Endothelial cell (in vitro differentiated cells): ENCODE data around the gene C1orf216. TPM values are rescaled to one million over a fixed set of nuclear protein-coding genes. Genes with fewer than 3 reads are reported as not detected.
"Not testable (repeated sequence)": the region's sequence is repeated elsewhere in the genome, so short reads cannot be mapped to it uniquely, and the experiment has no call there.

Experiments
- DNase-seq: peaks from one replicate; pipeline ENCODE4 v3.0.0; 2021; ENCODE audit warnings: low spot score
- H3K27ac Mint-ChIP-seq: one replicate; pipeline ENCODE4 v1.8.0; 2021; ENCODE audit warnings: mixed read lengths, inconsistent platforms; ENCODE audit not compliant: unreplicated experiment
- H3K27me3 Mint-ChIP-seq: one replicate; pipeline ENCODE4 v1.8.0; 2021; ENCODE audit warnings: mild to moderate bottlenecking, moderate library complexity, mixed read lengths, inconsistent platforms; ENCODE audit not compliant: unreplicated experiment
- H3K36me3 Mint-ChIP-seq: one replicate; pipeline ENCODE4 v1.8.0; 2021; ENCODE audit warnings: mild to moderate bottlenecking, low read depth, mixed read lengths, inconsistent platforms; ENCODE audit not compliant: unreplicated experiment
- H3K4me1 Mint-ChIP-seq: one replicate; pipeline ENCODE4 v1.8.0; 2021; ENCODE audit warnings: mild to moderate bottlenecking, mixed read lengths, inconsistent platforms; ENCODE audit not compliant: unreplicated experiment
- H3K4me3 Mint-ChIP-seq: one replicate; pipeline ENCODE4 v1.8.0; 2021; ENCODE audit warnings: mild to moderate bottlenecking, mixed read lengths, inconsistent platforms; ENCODE audit not compliant: unreplicated experiment
- H3K9me3 Mint-ChIP-seq: one replicate; pipeline ENCODE4 v1.8.0; 2021; ENCODE audit warnings: mixed read lengths, inconsistent platforms; ENCODE audit not compliant: unreplicated experiment
- total RNA-seq: library from RNA; stranded (reverse); fragmentation: NEBNext Ultra II Directional; extraction: Animal tissue kit (Norgen Biotek cat#: 25700); gene quantifications from one replicate; pipeline ENCODE4 v1.2.1, GENCODE V29; 2021; ENCODE audit not compliant: unreplicated experiment
- TF ChIP-seq, protein P1 (sequence below): fragments of 200-600 bp; sonication (generic); IDR thresholded peaks from one replicate; pipeline ENCODE4 v1.5.0; 2021; ENCODE audit warnings: antibody characterized with exemption; ENCODE audit not compliant: unreplicated experiment

C1orf216 gene
- total RNA-seq, 1 donor from 2014 or later, result 13.5 TPM

DNA sequence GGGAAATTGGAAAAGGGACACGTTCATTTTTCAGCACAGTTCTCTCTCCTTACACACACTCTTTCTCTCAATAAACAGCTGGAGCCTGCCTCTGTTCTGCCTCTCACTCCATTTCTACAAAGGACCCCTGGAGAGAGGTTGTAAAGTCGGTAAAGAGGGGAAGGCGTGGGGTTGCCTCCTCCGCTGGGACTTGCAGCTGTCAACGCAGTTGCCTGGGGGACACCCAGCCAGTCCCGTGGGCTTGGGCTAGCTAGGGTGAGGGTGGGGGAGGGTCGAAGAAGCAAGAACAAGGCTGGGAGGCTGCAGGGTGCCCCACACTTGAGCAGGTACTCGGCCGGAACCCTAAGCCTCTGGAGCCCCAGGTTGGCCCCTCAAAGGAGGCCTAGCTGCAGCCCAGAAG is 27.6 kb downstream of the C1orf216 start:
- no peaks in the 10 kb centered on the region for H3K4me1 Mint-ChIP-seq
- H3K27ac Mint-ChIP-seq, result no peak overlapping the region
- H3K4me3 Mint-ChIP-seq, result no peak overlapping the region
- H3K9me3 Mint-ChIP-seq, result no peaks in the 10 kb centered on the region
- TF ChIP-seq, protein P1, sequence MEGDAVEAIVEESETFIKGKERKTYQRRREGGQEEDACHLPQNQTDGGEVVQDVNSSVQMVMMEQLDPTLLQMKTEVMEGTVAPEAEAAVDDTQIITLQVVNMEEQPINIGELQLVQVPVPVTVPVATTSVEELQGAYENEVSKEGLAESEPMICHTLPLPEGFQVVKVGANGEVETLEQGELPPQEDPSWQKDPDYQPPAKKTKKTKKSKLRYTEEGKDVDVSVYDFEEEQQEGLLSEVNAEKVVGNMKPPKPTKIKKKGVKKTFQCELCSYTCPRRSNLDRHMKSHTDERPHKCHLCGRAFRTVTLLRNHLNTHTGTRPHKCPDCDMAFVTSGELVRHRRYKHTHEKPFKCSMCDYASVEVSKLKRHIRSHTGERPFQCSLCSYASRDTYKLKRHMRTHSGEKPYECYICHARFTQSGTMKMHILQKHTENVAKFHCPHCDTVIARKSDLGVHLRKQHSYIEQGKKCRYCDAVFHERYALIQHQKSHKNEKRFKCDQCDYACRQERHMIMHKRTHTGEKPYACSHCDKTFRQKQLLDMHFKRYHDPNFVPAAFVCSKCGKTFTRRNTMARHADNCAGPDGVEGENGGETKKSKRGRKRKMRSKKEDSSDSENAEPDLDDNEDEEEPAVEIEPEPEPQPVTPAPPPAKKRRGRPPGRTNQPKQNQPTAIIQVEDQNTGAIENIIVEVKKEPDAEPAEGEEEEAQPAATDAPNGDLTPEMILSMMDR, result no peak
- peaks cover 4% of the 10 kb centered on the region for H3K27me3 Mint-ChIP-seq
- DNase-seq, result no peak
- H3K36me3 Mint-ChIP-seq, result no peaks in the 10 kb centered on the region

DNA sequence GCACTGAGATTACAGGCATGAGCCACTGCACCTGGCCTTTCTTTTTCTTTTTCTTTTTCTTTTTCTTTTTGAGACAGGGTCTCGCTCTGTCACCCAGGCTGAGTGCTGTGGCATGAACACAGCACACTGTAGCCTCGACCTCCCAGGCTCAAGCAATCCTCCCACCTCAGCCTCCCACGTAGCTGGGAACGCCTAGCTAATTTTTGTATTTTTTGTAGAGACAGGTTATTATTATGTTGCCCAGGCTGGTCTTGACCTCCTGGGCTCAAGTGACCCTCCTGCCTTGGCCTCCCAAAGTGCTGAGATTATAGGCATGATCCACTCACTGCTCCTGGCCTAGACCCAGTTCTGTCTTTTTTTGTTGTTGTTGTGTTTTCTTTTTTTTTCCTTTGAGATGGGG is 28.6 kb downstream of the C1orf216 start:
- H3K4me1 Mint-ChIP-seq, H3K9me3 Mint-ChIP-seq, DNase-seq, H3K36me3 Mint-ChIP-seq, H3K27me3 Mint-ChIP-seq, H3K4me3 Mint-ChIP-seq, H3K27ac Mint-ChIP-seq: not testable (repeated sequence)

DNA sequence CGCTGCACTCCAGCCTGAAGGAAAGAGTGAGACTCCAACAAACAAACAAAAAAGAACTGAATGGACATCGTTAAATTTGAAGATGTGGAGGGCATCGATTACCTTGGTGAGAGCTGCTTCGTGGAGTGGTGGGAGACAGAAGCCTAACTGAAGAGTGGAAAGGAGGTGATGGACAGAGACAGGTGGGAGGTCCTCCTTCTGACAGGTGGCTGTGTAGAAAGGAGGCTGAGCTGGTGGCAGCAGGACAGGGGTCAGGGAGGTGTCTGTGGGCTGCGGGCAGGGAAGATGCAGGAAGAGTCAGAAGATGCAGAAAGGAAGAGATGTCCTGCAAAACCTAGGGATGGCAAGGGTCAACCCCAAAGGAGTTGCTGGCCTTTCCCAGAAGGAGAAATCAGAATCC is 30.5 kb downstream of the C1orf216 start:
- Mint-ChIP-seq H3K9me3 (no peaks in the 10 kb centered on the region), H3K27me3 (peaks cover 4% of the 10 kb centered on the region), H3K4me1 (no peaks in the 10 kb centered on the region), H3K27ac (no peak overlapping the region), H3K4me3 (peak overlapping the region; percentile 22), H3K36me3 (no peaks in the 10 kb centered on the region)
- TF ChIP-seq, protein P1, result no peak
- DNase-seq, result no peak

DNA sequence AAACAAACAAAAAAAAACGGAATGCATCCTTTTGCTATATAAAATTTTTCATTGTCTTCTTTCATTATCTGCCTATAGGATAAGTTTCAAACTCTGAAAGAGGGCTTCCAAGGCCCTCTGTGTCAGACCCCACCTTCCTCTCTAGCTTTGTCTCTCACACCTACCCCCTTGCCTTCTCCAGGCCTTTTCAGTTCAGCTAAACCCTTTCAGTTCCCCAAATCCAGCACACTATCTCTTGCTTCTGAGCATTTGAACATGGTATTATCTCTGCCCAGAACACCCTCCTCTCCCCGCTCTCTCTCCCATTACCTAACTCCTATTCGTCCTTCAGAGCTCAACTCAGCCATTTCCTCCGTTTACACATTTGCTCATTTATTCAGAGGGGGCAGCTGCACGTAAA is 35.7 kb downstream of the C1orf216 start:
- Mint-ChIP-seq H3K4me1 (no peaks in the 10 kb centered on the region), H3K27ac (no peak overlapping the region), H3K36me3 (no peaks in the 10 kb centered on the region), H3K27me3 (peaks cover 7% of the 10 kb centered on the region), H3K9me3 (no peaks in the 10 kb centered on the region), H3K4me3 (no peak overlapping the region)
- DNase-seq, result no peak
- TF ChIP-seq, protein P1, result no peak

DNA sequence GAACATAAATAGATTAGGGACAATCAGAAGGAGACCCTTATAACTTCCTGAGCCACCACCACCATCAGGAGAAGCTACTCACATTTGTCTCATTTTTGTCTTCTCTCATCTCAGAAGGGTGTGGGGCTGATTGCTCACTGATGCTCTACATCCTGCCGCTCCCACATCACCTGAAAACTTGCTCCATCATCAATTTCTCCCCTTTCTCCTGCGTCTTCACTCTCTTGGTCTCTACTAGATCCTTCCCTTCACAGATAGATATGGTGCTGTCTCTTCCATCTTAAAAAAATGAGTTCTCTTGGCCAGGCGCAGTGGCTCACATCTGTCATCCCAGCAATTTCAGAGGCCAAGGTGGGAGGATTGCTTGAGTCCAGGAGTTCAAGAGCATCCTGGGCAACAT is 38.4 kb downstream of the C1orf216 start:
- no peak overlapping the region for H3K27ac Mint-ChIP-seq
- no peak overlapping the region for H3K4me3 Mint-ChIP-seq
- no peaks in the 10 kb centered on the region for H3K9me3 Mint-ChIP-seq
- H3K27me3 Mint-ChIP-seq, result peaks cover 5% of the 10 kb centered on the region
- no peak for DNase-seq
- peaks cover 4% of the 10 kb centered on the region for H3K4me1 Mint-ChIP-seq
- TF ChIP-seq, protein P1, result no peak
- H3K36me3 Mint-ChIP-seq, result no peaks in the 10 kb centered on the region

DNA sequence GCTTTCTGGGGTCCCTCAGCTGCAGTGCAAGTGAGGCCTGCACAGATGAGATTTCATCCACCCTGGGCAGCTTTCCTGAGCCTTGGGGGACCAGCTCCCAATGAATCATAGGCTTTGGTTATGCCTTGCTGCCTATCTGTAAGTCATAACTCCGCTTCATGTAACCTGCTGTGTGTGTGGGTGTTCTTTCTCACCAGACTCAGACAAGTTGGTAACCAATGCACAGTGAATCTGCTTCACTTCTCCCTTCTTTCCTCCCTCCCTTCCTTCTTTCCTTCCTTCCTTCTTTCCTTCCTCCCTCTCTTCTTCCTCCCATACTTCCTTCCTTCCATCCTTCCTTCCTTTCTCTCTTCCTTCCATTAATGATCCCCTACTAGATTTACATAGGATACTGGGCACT is 42.9 kb downstream of the C1orf216 start:
- Mint-ChIP-seq H3K36me3 (no peaks in the 10 kb centered on the region), H3K4me1 (peaks cover 9% of the 10 kb centered on the region), H3K4me3 (no peak overlapping the region), H3K9me3 (no peaks in the 10 kb centered on the region), H3K27ac (no peak overlapping the region), H3K27me3 (peaks cover 2% of the 10 kb centered on the region)
- no peak for DNase-seq
- TF ChIP-seq, protein P1, result no peak
